ENCODE data around the gene TBC1D22A.

TBC1D22A gene

DNA sequence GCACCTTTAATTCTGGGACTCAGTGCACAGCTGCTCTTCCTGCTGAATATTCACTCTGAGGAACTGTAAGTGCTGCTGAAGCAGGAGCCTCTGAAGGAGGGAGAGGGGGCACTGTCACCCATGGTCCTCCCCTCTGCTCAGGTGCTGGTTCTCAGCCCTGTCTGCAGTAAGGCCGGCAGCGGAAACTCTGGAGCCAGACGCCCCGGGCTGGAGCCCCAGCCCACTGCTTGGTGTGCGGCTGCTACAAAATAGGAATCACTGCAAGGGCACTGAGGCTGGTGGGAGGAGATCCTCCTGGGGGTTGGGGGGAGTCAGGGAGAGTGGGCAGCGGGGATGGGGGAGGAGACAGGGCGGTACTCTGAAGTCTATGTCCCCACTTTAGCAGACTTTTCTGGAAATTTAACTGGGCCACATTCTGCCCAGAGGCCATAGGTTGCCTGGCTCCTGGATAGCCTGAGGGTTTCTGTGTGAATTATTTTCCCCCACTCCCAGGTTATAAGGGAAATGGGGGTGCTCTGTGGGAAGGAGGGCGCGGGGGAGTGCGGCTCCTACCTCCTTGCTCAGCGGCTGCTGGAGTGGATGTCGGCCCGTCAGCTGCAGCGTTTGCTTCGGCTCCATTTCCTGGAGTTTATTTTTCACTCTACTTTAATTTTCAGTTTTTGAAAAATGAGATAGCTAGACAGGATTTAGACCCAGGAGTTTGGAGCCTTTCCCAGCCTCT lies 33.6 kb downstream of the TBC1D22A start:
- no peaks in the 10 kb centered on the region for H3K79me2 ChIP-seq (ENCODE audit: insufficient read depth, low read depth)
- H4K20me1 ChIP-seq (ENCODE audit: insufficient read depth), result no peaks in the 10 kb centered on the region
- TF ChIP-seq, protein P1, sequence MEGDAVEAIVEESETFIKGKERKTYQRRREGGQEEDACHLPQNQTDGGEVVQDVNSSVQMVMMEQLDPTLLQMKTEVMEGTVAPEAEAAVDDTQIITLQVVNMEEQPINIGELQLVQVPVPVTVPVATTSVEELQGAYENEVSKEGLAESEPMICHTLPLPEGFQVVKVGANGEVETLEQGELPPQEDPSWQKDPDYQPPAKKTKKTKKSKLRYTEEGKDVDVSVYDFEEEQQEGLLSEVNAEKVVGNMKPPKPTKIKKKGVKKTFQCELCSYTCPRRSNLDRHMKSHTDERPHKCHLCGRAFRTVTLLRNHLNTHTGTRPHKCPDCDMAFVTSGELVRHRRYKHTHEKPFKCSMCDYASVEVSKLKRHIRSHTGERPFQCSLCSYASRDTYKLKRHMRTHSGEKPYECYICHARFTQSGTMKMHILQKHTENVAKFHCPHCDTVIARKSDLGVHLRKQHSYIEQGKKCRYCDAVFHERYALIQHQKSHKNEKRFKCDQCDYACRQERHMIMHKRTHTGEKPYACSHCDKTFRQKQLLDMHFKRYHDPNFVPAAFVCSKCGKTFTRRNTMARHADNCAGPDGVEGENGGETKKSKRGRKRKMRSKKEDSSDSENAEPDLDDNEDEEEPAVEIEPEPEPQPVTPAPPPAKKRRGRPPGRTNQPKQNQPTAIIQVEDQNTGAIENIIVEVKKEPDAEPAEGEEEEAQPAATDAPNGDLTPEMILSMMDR (conservative IDR thresholded peaks at IDR 0.05; ENCODE audit: low read depth, low read length), result no peak
- H3K27me3 ChIP-seq (ENCODE audit: insufficient read depth, low read depth), result no peaks in the 10 kb centered on the region
- H3K4me2 ChIP-seq, result no peak overlapping the region
- H3K4me3 ChIP-seq (IDR thresholded peaks at IDR 0.05; ENCODE audit: insufficient read depth, low read depth, low read length), result no peak overlapping the region
- H3K27ac ChIP-seq, result no peak overlapping the region
- no peaks in the 10 kb centered on the region for H3K4me1 ChIP-seq (ENCODE audit: low read depth, poor library complexity, severe bottlenecking)
- H3K9ac ChIP-seq, result no peak overlapping the region
- H2AFZ ChIP-seq (ENCODE audit: low read depth), result no peak overlapping the region
- H3K36me3 ChIP-seq (ENCODE audit: insufficient read depth), result no peaks in the 10 kb centered on the region

DNA sequence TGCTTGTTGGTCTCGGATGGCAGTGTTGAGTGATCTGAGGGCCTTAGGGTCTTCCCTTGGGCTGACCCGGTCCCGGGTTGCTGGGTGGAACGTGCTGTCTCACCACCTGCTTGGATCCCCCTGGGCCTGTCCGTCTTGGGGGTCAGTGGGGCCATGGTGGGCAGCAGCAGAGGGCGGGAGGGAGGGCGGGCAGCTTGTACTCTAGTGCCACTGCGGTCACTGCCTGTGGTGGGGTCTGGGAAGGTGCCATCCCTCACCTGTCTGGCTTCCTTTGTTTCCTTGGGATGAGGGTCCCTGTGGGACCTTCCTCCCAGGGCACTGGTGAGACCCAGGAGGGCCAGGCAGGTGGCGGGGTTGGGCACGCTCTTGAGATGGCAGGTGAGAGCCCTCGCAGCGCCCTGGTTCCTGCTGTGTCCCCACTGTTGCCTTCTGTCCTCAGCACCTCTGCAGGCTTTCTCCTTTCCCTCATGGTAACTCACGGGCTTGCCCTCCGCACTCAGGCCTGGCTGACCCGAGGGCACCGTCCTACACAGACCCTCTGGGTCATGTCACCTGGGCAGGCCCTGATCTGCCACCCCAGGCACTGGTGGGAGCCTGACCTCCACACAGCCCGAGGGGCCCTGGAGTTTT lies 34.2 kb downstream of the TBC1D22A start:
- H3K4me2 ChIP-seq, result no peak overlapping the region
- no peaks in the 10 kb centered on the region for H3K79me2 ChIP-seq (ENCODE audit: insufficient read depth, low read depth)
- no peaks in the 10 kb centered on the region for H3K36me3 ChIP-seq (ENCODE audit: insufficient read depth)

DNA sequence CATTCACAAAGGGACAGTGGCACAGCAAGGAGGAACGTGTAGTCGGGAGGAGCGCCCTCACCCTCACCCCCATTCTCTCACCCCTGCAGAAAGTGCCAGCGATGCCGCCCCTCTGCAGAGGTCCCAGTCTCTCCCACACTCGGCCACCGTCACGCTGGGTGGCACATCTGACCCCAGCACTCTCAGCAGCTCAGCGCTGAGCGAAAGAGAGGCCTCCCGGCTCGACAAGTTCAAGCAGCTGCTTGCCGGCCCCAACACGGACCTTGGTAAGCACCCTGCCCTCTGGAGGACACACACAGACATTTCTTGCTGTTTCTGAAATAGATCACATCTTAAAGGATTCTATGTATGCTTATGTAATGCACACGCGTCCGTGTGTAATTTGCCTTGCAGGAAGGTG lies 34.9 kb downstream of the TBC1D22A start:
- Histone ChIP-seq H3K79me2 (ENCODE audit: insufficient read depth, low read depth) (no peaks in the 10 kb centered on the region), H3K4me1 (ENCODE audit: low read depth, poor library complexity, severe bottlenecking) (no peaks in the 10 kb centered on the region), H3K4me2 (no peak overlapping the region), H4K20me1 (ENCODE audit: insufficient read depth) (no peaks in the 10 kb centered on the region), H2AFZ (ENCODE audit: low read depth) (no peak overlapping the region), H3K4me3 (IDR thresholded peaks at IDR 0.05; ENCODE audit: insufficient read depth, low read depth, low read length) (no peak overlapping the region), H3K36me3 (ENCODE audit: insufficient read depth) (no peaks in the 10 kb centered on the region), H3K27me3 (ENCODE audit: insufficient read depth, low read depth) (no peaks in the 10 kb centered on the region), H3K9ac (no peak overlapping the region), H3K27ac (no peak overlapping the region)
- TF ChIP-seq, protein P1 (conservative IDR thresholded peaks at IDR 0.05; ENCODE audit: low read depth, low read length), result no peak

More for the DNA sequence above, 34.2 kb downstream of the TBC1D22A start:
- Histone ChIP-seq H4K20me1 (ENCODE audit: insufficient read depth) (no peaks in the 10 kb centered on the region), H2AFZ (ENCODE audit: low read depth) (no peak overlapping the region), H3K4me1 (ENCODE audit: low read depth, poor library complexity, severe bottlenecking) (no peaks in the 10 kb centered on the region), H3K4me3 (IDR thresholded peaks at IDR 0.05; ENCODE audit: insufficient read depth, low read depth, low read length) (no peak overlapping the region), H3K9ac (no peak overlapping the region), H3K27me3 (ENCODE audit: insufficient read depth, low read depth) (no peaks in the 10 kb centered on the region), H3K27ac (no peak overlapping the region)
- TF ChIP-seq, protein P1 (conservative IDR thresholded peaks at IDR 0.05; ENCODE audit: low read depth, low read length), result no peak

DNA sequence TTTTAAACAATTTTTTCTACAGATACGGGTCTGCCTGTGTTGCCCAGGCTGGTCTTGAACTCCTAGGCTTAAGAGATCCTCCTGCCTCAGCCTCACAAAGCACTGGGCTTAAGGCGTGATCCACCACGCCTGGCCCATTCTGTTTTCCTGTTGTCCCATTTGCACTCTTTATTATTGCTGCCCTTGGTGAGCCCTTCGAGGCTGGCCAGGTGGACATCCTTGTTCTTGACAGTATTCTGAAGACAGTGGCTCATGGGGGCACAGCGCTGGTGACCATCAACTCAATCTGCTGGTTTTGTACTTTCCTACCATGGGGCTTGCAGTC lies 35.6 kb downstream of the TBC1D22A start:
- Histone ChIP-seq H3K27me3 (ENCODE audit: insufficient read depth, low read depth) (no peaks in the 10 kb centered on the region), H3K36me3 (ENCODE audit: insufficient read depth) (no peaks in the 10 kb centered on the region), H3K9ac (no peak overlapping the region), H3K4me1 (ENCODE audit: low read depth, poor library complexity, severe bottlenecking) (no peaks in the 10 kb centered on the region), H3K27ac (no peak overlapping the region), H2AFZ (ENCODE audit: low read depth) (no peak overlapping the region), H3K4me3 (IDR thresholded peaks at IDR 0.05; ENCODE audit: insufficient read depth, low read depth, low read length) (no peak overlapping the region), H3K79me2 (ENCODE audit: insufficient read depth, low read depth) (no peaks in the 10 kb centered on the region), H4K20me1 (ENCODE audit: insufficient read depth) (no peaks in the 10 kb centered on the region), H3K4me2 (no peak overlapping the region)
- TF ChIP-seq, protein P1 (conservative IDR thresholded peaks at IDR 0.05; ENCODE audit: low read depth, low read length), result no peak
